HCT116 (cell line): ENCODE measurements around the gene ZNF653. TPM values are rescaled to one million over a fixed set of nuclear protein-coding genes. Genes with fewer than 3 reads are reported as not detected.

Experiments used
- ATAC-seq: fragments of 200-7000 bp; cut with Tn5 transposase; 2 replicates; pipeline ENCODE4 v1.9.1; 2020; ENCODE audit warnings: mild to moderate bottlenecking, moderate library complexity
- BruUV-seq: library from RNA; stranded (reverse); fragments of 400-500 nt; replicated peaks from 2 replicates; lab custom pipeline; 2021; lab: Mats Ljungman, UMichigan
- CTCF ChIA-PET: fragments of 300-600 bp; sonication (Branson Sonifier 250); formaldehyde crosslinking; loops from one replicate; lab custom pipeline; 2021; ENCODE audit warnings: antibody characterized with exemption; lab: Charles Lee
- POLR2A ChIA-PET: fragments of 300-600, 350-600 bp; sonication (Branson Sonifier 250); formaldehyde crosslinking; loops from one replicate; lab custom pipeline; 2021; ENCODE audit warnings: antibody characterized with exemption; lab: Charles Lee
- RAD21 ChIA-PET, 2 experiments: fragments of 300-600 bp; sonication (Branson Sonifier 250); formaldehyde crosslinking; loops; one replicate each; lab custom pipeline; 2023; ENCODE audit warnings: low total read pairs in 2 of 2; ENCODE audit not compliant: uncharacterized antibody in 2 of 2, unreplicated experiment in 2 of 2, low non-redundant PET in 1 of 2; lab: Charles Lee
- DNase-seq: peaks from one replicate; pipeline ENCODE4 v3.0.0-alpha.2; 2010; ENCODE audit warnings: low read depth, low spot score
- H2AFZ ChIP-seq: fragments of 200-600 bp; shearing (Covaris generic), sonication (generic); 2 replicates; pipeline ENCODE4 v1.6.1; 2017; ENCODE audit warnings: low read depth, mixed run types, mixed read lengths, antibody characterized with exemption, low read length; ENCODE audit not compliant: poor library complexity, severe bottlenecking
- H3K27ac ChIP-seq: 2 replicates; pipeline ENCODE4 v1.5.1; 2012; ENCODE audit warnings: low read depth, low read length
- H3K27me3 ChIP-seq: fragments of 200-600 bp; sonication (generic); 2 replicates; pipeline ENCODE4 v1.6.1; 2016; ENCODE audit warnings: mixed run types, low read length, mixed read lengths; ENCODE audit not compliant: insufficient read depth
- H3K36me3 ChIP-seq, 2 experiments: fragments of 200-500 bp in 1 of 2; fragments of 200-600 bp in 1 of 2; sonication (Bioruptor generic) in 1 of 2; sonication (generic) in 1 of 2; 2 replicates each; pipeline versions ENCODE4 v1.5.1 to v1.6.1; 2014 to 2016; ENCODE audit warnings: low read length in 2 of 2, inconsistent platforms in 1 of 2, mixed read lengths in 1 of 2, mixed run types in 1 of 2; ENCODE audit not compliant: insufficient read depth in 2 of 2, control insufficient read depth in 1 of 2
- H3K4me1 ChIP-seq, 2 experiments: fragments of 200-600 bp in 1 of 2; sonication (generic) in 1 of 2; 2 replicates each; pipeline versions ENCODE4 v1.5.1 to v1.6.1; 2012 to 2017; ENCODE audit warnings: low read length in 2 of 2, inconsistent platforms in 1 of 2, mild to moderate bottlenecking in 1 of 2, mixed read lengths in 1 of 2, mixed run types in 1 of 2, moderate library complexity in 1 of 2; ENCODE audit not compliant: insufficient read depth in 2 of 2, control insufficient read depth in 1 of 2
- H3K4me2 ChIP-seq: fragments of 200-600 bp; sonication (generic); 2 replicates; pipeline ENCODE4 v1.6.1; 2017; ENCODE audit warnings: mixed run types, low read length, mixed read lengths
- H3K4me3 ChIP-seq, 2 experiments: fragments of 200-600 bp in 1 of 2; sonication (generic) in 1 of 2; replicated peaks in 1 of 2; 2 replicates each; pipeline ENCODE4 v1.5.1; 2011 to 2016; ENCODE audit warnings: low read length in 2 of 2, control low read depth in 1 of 2, low read depth in 1 of 2, mild to moderate bottlenecking in 1 of 2, mixed read lengths in 1 of 2, mixed run types in 1 of 2
- H3K79me2 ChIP-seq: fragments of 200-600 bp; sonication (generic); 2 replicates; pipeline ENCODE4 v1.6.1; 2017; ENCODE audit warnings: mild to moderate bottlenecking, mixed run types, low read length, moderate library complexity, mixed read lengths; ENCODE audit not compliant: insufficient read depth
- H3K9ac ChIP-seq: fragments of 200-600 bp; sonication (generic); 2 replicates; pipeline ENCODE4 v1.6.1; 2016; ENCODE audit warnings: low read length, mixed read lengths
- H3K9me2 ChIP-seq: fragments of 200-600 bp; sonication (generic), shearing (Covaris generic); 2 replicates; pipeline ENCODE4 v1.6.1; 2017; ENCODE audit warnings: mixed run types, mild to moderate bottlenecking, moderate library complexity; ENCODE audit not compliant: insufficient read depth
- H3K9me3 ChIP-seq, 2 experiments: fragments of 200-500 bp in 1 of 2; fragments of 200-600 bp in 1 of 2; sonication (Bioruptor generic) in 1 of 2; sonication (generic) in 1 of 2; 2 replicates each; pipeline ENCODE4 v1.6.1; 2014 to 2017; ENCODE audit warnings: low read length in 2 of 2, mixed read lengths in 2 of 2, inconsistent platforms in 1 of 2, low read depth in 1 of 2, mild to moderate bottlenecking in 1 of 2, mixed run types in 1 of 2, moderate library complexity in 1 of 2; ENCODE audit not compliant: control insufficient read depth in 1 of 2, insufficient read depth in 1 of 2
- H4K20me1 ChIP-seq: fragments of 200-600 bp; sonication (generic), shearing (Covaris generic); 2 replicates; pipeline ENCODE4 v1.6.1; 2017; ENCODE audit warnings: mixed run types, mild to moderate bottlenecking, moderate library complexity; ENCODE audit not compliant: insufficient read depth
- CBX3 ChIP-seq: IDR thresholded peaks from 2 replicates; pipeline ENCODE4 v1.6.1; 2012; ENCODE audit warnings: low read depth
- EZH2 ChIP-seq: fragments of 200-600 bp; sonication (generic); IDR thresholded peaks from 2 replicates; pipeline ENCODE4 v1.6.1; 2017; ENCODE audit warnings: antibody characterized with exemption, mixed run types
- JUND ChIP-seq: IDR thresholded peaks from 2 replicates; pipeline ENCODE4 v1.6.1; 2012
- POLR2A ChIP-seq: IDR thresholded peaks from 2 replicates; pipeline ENCODE4 v1.7.0; 2011; ENCODE audit warnings: borderline replicate concordance; ENCODE audit not compliant: insufficient read depth, insufficient read length; ENCODE audit errors: extremely low read depth
- RAD21 ChIP-seq: IDR thresholded peaks from 2 replicates; pipeline ENCODE4 v1.6.1; 2012; ENCODE audit warnings: low read depth, mild to moderate bottlenecking
- TCF7L2 ChIP-seq: IDR thresholded peaks from 2 replicates; pipeline ENCODE4 v1.7.0; 2011; ENCODE audit warnings: borderline replicate concordance, inconsistent platforms; ENCODE audit not compliant: insufficient read depth, insufficient read length; ENCODE audit errors: extremely low read depth
- ZNF274 ChIP-seq: fragments of 200-500 bp; sonication (Bioruptor generic); IDR thresholded peaks from 2 replicates; pipeline ENCODE4 v1.6.1; 2014; ENCODE audit warnings: mild to moderate bottlenecking, low read depth, low read length, inconsistent platforms
- intact Hi-C: fragments of 100-400 bp; cut with micrococcal nuclease; formaldehyde crosslinking; loops from 2 replicates; pipeline ENCODE4 v1.10.0; 2022
- total RNA-seq: library from RNA; stranded (reverse); gene quantifications from one replicate; pipeline ENCODE4 v1.2.1, GENCODE V29; 2021; ENCODE audit not compliant: unreplicated experiment
- TF ChIP-seq, protein P1 (sequence below): IDR thresholded peaks from 2 replicates; pipeline ENCODE4 v1.6.1; 2011; ENCODE audit warnings: mild to moderate bottlenecking, low read length, moderate library complexity; ENCODE audit not compliant: insufficient replicate concordance; ENCODE audit errors: extremely low read depth
- TF ChIP-seq, protein P2 (sequence below): IDR thresholded peaks from 2 replicates; pipeline ENCODE4 v1.6.1; 2012
- TF ChIP-seq, protein P3 (sequence below): IDR thresholded peaks from 2 replicates; pipeline ENCODE4 v1.6.1; 2012; ENCODE audit warnings: low read depth

ZNF653 gene
- total RNA-seq, 1 experiment from 2014 or later = 16.1 TPM

GRCh38 chr19:11547929-11548700 lies 42.5 kb upstream of the ZNF653 start:
- ChIA-PET CTCF (interaction anchor here (1.2 kb wide), 1 partner anchor 11 kb away, joined by 3 read pairs; the partner anchor contains the start of gene ELOF1), RAD21 (no interaction called here), POLR2A (interaction anchor here (0.6 kb wide), 1 partner anchor 331 kb away, joined by 3 read pairs; no protein-coding TSS in a partner anchor)
- Histone ChIP-seq H3K4me1 (peaks cover 0 to 12% of the 10 kb centered on the region in 2 experiments; a peak in 3 of 4 replicates), H3K9me3 (no peaks in the 10 kb centered on the region), H3K4me3 (no peak overlapping the region), H3K9me2 (no peaks in the 10 kb centered on the region), H4K20me1 (no peaks in the 10 kb centered on the region), H3K9ac (no peak overlapping the region), H3K36me3 (peaks cover 0 to 2% of the 10 kb centered on the region in 2 experiments; a peak in 1 of 4 replicates), H3K27me3 (no peaks in the 10 kb centered on the region), H2AFZ (no peak overlapping the region), H3K27ac (no peak overlapping the region), H3K79me2 (no peaks in the 10 kb centered on the region), H3K4me2 (no peak overlapping the region)
- no TSS peak for BruUV-seq
- no peak for TF ChIP-seq JUND
- TF ChIP-seq, protein P1, sequence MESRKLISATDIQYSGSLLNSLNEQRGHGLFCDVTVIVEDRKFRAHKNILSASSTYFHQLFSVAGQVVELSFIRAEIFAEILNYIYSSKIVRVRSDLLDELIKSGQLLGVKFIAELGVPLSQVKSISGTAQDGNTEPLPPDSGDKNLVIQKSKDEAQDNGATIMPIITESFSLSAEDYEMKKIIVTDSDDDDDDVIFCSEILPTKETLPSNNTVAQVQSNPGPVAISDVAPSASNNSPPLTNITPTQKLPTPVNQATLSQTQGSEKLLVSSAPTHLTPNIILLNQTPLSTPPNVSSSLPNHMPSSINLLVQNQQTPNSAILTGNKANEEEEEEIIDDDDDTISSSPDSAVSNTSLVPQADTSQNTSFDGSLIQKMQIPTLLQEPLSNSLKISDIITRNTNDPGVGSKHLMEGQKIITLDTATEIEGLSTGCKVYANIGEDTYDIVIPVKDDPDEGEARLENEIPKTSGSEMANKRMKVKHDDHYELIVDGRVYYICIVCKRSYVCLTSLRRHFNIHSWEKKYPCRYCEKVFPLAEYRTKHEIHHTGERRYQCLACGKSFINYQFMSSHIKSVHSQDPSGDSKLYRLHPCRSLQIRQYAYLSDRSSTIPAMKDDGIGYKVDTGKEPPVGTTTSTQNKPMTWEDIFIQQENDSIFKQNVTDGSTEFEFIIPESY = no peak
- TF ChIP-seq, protein P2, sequence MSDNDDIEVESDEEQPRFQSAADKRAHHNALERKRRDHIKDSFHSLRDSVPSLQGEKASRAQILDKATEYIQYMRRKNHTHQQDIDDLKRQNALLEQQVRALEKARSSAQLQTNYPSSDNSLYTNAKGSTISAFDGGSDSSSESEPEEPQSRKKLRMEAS = no peak
- TF ChIP-seq EZH2 = no peak
- DNase-seq = no peak
- no peak for ATAC-seq
- intact Hi-C loops = no loop called here

GRCh38 chr19:11541238-11541637 lies 35.6 kb upstream of the ZNF653 start:
- DNase-seq (no peak), ATAC-seq (no peak)
- Histone ChIP-seq H3K27me3 (no peaks in the 10 kb centered on the region), H3K36me3 (no peaks in the 10 kb centered on the region), H3K4me1 (peaks cover 1 to 17% of the 10 kb centered on the region in 2 experiments; a peak in 3 of 4 replicates), H4K20me1 (no peaks in the 10 kb centered on the region), H2AFZ (no peak overlapping the region), H3K4me2 (no peak overlapping the region), H3K9me3 (no peaks in the 10 kb centered on the region), H3K9ac (no peak overlapping the region), H3K79me2 (no peaks in the 10 kb centered on the region), H3K9me2 (no peaks in the 10 kb centered on the region), H3K4me3 (no peak overlapping the region), H3K27ac (no peak overlapping the region)
- no TSS peak for BruUV-seq
- ChIA-PET POLR2A (no interaction called here), CTCF (no interaction called here), RAD21 (no interaction called here)
- intact Hi-C loops = no loop called here
- TF ChIP-seq TCF7L2 (no peak), POLR2A (no peak), ZNF274 (no peak), RAD21 (no peak), CBX3 (no peak)
- TF ChIP-seq, protein P1 = no peak
- TF ChIP-seq, protein P3, sequence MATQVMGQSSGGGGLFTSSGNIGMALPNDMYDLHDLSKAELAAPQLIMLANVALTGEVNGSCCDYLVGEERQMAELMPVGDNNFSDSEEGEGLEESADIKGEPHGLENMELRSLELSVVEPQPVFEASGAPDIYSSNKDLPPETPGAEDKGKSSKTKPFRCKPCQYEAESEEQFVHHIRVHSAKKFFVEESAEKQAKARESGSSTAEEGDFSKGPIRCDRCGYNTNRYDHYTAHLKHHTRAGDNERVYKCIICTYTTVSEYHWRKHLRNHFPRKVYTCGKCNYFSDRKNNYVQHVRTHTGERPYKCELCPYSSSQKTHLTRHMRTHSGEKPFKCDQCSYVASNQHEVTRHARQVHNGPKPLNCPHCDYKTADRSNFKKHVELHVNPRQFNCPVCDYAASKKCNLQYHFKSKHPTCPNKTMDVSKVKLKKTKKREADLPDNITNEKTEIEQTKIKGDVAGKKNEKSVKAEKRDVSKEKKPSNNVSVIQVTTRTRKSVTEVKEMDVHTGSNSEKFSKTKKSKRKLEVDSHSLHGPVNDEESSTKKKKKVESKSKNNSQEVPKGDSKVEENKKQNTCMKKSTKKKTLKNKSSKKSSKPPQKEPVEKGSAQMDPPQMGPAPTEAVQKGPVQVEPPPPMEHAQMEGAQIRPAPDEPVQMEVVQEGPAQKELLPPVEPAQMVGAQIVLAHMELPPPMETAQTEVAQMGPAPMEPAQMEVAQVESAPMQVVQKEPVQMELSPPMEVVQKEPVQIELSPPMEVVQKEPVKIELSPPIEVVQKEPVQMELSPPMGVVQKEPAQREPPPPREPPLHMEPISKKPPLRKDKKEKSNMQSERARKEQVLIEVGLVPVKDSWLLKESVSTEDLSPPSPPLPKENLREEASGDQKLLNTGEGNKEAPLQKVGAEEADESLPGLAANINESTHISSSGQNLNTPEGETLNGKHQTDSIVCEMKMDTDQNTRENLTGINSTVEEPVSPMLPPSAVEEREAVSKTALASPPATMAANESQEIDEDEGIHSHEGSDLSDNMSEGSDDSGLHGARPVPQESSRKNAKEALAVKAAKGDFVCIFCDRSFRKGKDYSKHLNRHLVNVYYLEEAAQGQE = no peak
